WTC11 (cell line): ENCODE results near the gene ADGRF3.

Experiments
- ATF1 ChIP-seq: sonication (generic); formaldehyde crosslinking; IDR thresholded peaks from 2 replicates; pipeline ENCODE4 v1.8.1; 2023; ENCODE audit warnings: mild to moderate bottlenecking, moderate library complexity, missing genetic modification reagents
- CREB1 ChIP-seq: sonication (generic); formaldehyde crosslinking; IDR thresholded peaks from 2 replicates; pipeline ENCODE4 v1.8.0; 2023; ENCODE audit warnings: mild to moderate bottlenecking, missing genetic modification reagents
- ELF4 ChIP-seq: sonication (generic); formaldehyde crosslinking; IDR thresholded peaks from 2 replicates; pipeline ENCODE4 v1.8.1; 2022; ENCODE audit warnings: low read depth, mild to moderate bottlenecking, moderate library complexity, missing genetic modification reagents
- NFYB ChIP-seq: sonication (generic); formaldehyde crosslinking; conservative IDR thresholded peaks from 2 replicates; pipeline ENCODE4 v1.8.0; 2022; ENCODE audit warnings: low read depth, missing genetic modification reagents
- SMAD4 ChIP-seq: sonication (generic); formaldehyde crosslinking; IDR thresholded peaks from 2 replicates; pipeline ENCODE4 v1.8.0; 2022; ENCODE audit warnings: mild to moderate bottlenecking, missing genetic modification reagents
- TEAD4 ChIP-seq: sonication (generic); formaldehyde crosslinking; IDR thresholded peaks from 2 replicates; pipeline ENCODE4 v1.8.0; 2022; ENCODE audit warnings: mild to moderate bottlenecking, missing genetic modification reagents
- ZNF121 ChIP-seq: sonication (generic); formaldehyde crosslinking; IDR thresholded peaks from 2 replicates; pipeline ENCODE4 v1.8.0; 2023; ENCODE audit warnings: missing genetic modification reagents
- ZNF396 ChIP-seq: fragments of 250-450 bp; sonication (Bioruptor Pico); IDR thresholded peaks from 2 replicates; pipeline ENCODE4 v1.8.0; 2021; ENCODE audit warnings: mild to moderate bottlenecking, moderate library complexity, borderline replicate concordance
- TF ChIP-seq, protein P1 (sequence below): sonication (generic); formaldehyde crosslinking; IDR thresholded peaks from 2 replicates; pipeline ENCODE4 v1.8.1; 2023; ENCODE audit warnings: mild to moderate bottlenecking, missing genetic modification reagents, moderate library complexity
- TF ChIP-seq, protein P2 (sequence below): sonication (generic); formaldehyde crosslinking; IDR thresholded peaks from 2 replicates; pipeline ENCODE4 v1.8.0; 2023; ENCODE audit warnings: missing genetic modification reagents, mild to moderate bottlenecking, borderline replicate concordance
- TF ChIP-seq, protein P3 (sequence below): fragments of 200-600 bp; IDR thresholded peaks from 2 replicates; pipeline ENCODE4 v1.8.0; 2022; ENCODE audit warnings: antibody characterized with exemption
- TF ChIP-seq, protein P4 (sequence below): fragments of 250-450 bp; sonication (Bioruptor Pico); IDR thresholded peaks from 2 replicates; pipeline ENCODE4 v2.1.2; 2022; ENCODE audit warnings: mild to moderate bottlenecking, moderate library complexity
- TF ChIP-seq, protein P5 (sequence below): fragments of 250-450 bp; sonication (Bioruptor Pico); IDR thresholded peaks from 2 replicates; pipeline ENCODE4 v1.9.0; 2021; ENCODE audit warnings: mild to moderate bottlenecking
- TF ChIP-seq, protein P6 (sequence below): sonication (generic); formaldehyde crosslinking; IDR thresholded peaks from 2 replicates; pipeline ENCODE4 v1.8.0; 2022; ENCODE audit warnings: mild to moderate bottlenecking, missing genetic modification reagents

DNA sequence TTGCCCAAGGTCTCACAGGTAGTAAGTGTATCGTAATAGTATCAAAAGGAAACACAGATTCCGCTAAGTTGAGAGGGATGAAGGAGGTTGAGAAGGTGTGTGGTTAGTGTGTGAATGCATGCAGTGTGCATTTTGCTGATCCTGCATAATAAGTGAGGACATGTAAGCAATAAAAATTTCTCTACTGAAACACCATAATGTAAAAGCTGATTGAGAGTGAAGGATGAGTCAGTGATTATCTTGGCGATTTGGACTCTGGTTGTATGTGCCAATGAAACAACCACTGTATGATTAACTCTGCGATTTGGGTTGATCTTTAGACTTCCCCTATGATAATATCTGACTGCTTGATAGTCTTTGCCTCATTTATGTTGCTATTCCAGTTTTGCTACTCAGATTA is 16.7 kb upstream of the ADGRF3 start:
- TF ChIP-seq ATF1 (CRISPR knock-in tag) (no peak), ELF4 (no peak), CREB1 (CRISPR knock-in tag) (no peak), NFYB (CRISPR knock-in tag) (no peak), ZNF396 (CRISPR knock-in tag) (no peak), TEAD4 (no peak), ZNF121 (CRISPR knock-in tag) (no peak), SMAD4 (CRISPR knock-in tag) (no peak)
- TF ChIP-seq, protein P1, sequence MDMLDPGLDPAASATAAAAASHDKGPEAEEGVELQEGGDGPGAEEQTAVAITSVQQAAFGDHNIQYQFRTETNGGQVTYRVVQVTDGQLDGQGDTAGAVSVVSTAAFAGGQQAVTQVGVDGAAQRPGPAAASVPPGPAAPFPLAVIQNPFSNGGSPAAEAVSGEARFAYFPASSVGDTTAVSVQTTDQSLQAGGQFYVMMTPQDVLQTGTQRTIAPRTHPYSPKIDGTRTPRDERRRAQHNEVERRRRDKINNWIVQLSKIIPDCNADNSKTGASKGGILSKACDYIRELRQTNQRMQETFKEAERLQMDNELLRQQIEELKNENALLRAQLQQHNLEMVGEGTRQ (CRISPR knock-in tag), result no peak
- TF ChIP-seq, protein P2, sequence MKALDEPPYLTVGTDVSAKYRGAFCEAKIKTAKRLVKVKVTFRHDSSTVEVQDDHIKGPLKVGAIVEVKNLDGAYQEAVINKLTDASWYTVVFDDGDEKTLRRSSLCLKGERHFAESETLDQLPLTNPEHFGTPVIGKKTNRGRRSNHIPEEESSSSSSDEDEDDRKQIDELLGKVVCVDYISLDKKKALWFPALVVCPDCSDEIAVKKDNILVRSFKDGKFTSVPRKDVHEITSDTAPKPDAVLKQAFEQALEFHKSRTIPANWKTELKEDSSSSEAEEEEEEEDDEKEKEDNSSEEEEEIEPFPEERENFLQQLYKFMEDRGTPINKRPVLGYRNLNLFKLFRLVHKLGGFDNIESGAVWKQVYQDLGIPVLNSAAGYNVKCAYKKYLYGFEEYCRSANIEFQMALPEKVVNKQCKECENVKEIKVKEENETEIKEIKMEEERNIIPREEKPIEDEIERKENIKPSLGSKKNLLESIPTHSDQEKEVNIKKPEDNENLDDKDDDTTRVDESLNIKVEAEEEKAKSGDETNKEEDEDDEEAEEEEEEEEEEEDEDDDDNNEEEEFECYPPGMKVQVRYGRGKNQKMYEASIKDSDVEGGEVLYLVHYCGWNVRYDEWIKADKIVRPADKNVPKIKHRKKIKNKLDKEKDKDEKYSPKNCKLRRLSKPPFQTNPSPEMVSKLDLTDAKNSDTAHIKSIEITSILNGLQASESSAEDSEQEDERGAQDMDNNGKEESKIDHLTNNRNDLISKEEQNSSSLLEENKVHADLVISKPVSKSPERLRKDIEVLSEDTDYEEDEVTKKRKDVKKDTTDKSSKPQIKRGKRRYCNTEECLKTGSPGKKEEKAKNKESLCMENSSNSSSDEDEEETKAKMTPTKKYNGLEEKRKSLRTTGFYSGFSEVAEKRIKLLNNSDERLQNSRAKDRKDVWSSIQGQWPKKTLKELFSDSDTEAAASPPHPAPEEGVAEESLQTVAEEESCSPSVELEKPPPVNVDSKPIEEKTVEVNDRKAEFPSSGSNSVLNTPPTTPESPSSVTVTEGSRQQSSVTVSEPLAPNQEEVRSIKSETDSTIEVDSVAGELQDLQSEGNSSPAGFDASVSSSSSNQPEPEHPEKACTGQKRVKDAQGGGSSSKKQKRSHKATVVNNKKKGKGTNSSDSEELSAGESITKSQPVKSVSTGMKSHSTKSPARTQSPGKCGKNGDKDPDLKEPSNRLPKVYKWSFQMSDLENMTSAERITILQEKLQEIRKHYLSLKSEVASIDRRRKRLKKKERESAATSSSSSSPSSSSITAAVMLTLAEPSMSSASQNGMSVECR, result no peak
- TF ChIP-seq, protein P3, sequence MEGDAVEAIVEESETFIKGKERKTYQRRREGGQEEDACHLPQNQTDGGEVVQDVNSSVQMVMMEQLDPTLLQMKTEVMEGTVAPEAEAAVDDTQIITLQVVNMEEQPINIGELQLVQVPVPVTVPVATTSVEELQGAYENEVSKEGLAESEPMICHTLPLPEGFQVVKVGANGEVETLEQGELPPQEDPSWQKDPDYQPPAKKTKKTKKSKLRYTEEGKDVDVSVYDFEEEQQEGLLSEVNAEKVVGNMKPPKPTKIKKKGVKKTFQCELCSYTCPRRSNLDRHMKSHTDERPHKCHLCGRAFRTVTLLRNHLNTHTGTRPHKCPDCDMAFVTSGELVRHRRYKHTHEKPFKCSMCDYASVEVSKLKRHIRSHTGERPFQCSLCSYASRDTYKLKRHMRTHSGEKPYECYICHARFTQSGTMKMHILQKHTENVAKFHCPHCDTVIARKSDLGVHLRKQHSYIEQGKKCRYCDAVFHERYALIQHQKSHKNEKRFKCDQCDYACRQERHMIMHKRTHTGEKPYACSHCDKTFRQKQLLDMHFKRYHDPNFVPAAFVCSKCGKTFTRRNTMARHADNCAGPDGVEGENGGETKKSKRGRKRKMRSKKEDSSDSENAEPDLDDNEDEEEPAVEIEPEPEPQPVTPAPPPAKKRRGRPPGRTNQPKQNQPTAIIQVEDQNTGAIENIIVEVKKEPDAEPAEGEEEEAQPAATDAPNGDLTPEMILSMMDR, result no peak
- TF ChIP-seq, protein P4, sequence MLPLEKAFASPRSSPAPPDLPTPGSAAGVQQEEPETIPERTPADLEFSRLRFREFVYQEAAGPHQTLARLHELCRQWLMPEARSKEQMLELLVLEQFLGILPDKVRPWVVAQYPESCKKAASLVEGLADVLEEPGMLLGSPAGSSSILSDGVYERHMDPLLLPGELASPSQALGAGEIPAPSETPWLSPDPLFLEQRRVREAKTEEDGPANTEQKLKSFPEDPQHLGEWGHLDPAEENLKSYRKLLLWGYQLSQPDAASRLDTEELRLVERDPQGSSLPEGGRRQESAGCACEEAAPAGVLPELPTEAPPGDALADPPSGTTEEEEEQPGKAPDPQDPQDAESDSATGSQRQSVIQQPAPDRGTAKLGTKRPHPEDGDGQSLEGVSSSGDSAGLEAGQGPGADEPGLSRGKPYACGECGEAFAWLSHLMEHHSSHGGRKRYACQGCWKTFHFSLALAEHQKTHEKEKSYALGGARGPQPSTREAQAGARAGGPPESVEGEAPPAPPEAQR (CRISPR knock-in tag), result no peak
- TF ChIP-seq, protein P5, sequence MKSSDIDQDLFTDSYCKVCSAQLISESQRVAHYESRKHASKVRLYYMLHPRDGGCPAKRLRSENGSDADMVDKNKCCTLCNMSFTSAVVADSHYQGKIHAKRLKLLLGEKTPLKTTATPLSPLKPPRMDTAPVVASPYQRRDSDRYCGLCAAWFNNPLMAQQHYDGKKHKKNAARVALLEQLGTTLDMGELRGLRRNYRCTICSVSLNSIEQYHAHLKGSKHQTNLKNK (CRISPR knock-in tag), result no peak
- TF ChIP-seq, protein P6, sequence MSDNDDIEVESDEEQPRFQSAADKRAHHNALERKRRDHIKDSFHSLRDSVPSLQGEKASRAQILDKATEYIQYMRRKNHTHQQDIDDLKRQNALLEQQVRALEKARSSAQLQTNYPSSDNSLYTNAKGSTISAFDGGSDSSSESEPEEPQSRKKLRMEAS (CRISPR knock-in tag), result no peak
